Liver (tissue), 9 donors: ENCODE data around the gene NUDT15. TPM values are rescaled to one million over a fixed set of nuclear protein-coding genes. Genes with fewer than 3 reads are reported as not detected.

Source experiments
- DNase-seq: peaks from one replicate; pipeline ENCODE4 v3.0.0-alpha.2; 2017; ENCODE audit warnings: low spot score
- H3K27ac ChIP-seq, 2 donors: one replicate each; pipeline ENCODE4 v1.7.0; 2013; ENCODE audit warnings: inconsistent platforms in 2 of 2, low read length in 2 of 2, control low read depth in 1 of 2, low read depth in 1 of 2, mild to moderate bottlenecking in 1 of 2
- H3K27me3 ChIP-seq, 4 donors: one replicate each; pipeline versions ENCODE4 v1.6.1 to v1.7.0; 2013; ENCODE audit warnings: low read length in 3 of 4, inconsistent platforms in 1 of 4, mild to moderate bottlenecking in 1 of 4, moderate library complexity in 1 of 4; ENCODE audit not compliant: control insufficient read depth in 4 of 4, insufficient read depth in 4 of 4
- H3K36me3 ChIP-seq, 4 donors: one replicate each; pipeline versions ENCODE4 v1.6.1 to v1.7.0; 2013; ENCODE audit warnings: low read length in 3 of 4, mild to moderate bottlenecking in 3 of 4, low read depth in 1 of 4, moderate library complexity in 1 of 4; ENCODE audit not compliant: control insufficient read depth in 4 of 4, insufficient read depth in 3 of 4
- H3K4me1 ChIP-seq, 4 donors: one replicate each; pipeline versions ENCODE4 v1.6.1 to v1.7.0; 2013; ENCODE audit warnings: low read length in 3 of 4, mild to moderate bottlenecking in 3 of 4, moderate library complexity in 1 of 4; ENCODE audit not compliant: control insufficient read depth in 4 of 4, insufficient read depth in 4 of 4
- H3K4me3 ChIP-seq, 3 donors: one replicate each; pipeline versions ENCODE4 v1.6.1 to v1.7.0; 2013; ENCODE audit warnings: low read length in 3 of 3, control low read depth in 1 of 3, low read depth in 1 of 3, mild to moderate bottlenecking in 1 of 3
- H3K9ac ChIP-seq, 2 donors: one replicate each; pipeline ENCODE4 v1.7.0; 2013; ENCODE audit warnings: low read length in 2 of 2, mild to moderate bottlenecking in 2 of 2, moderate library complexity in 2 of 2, control low read depth in 1 of 2, low read depth in 1 of 2
- H3K9me3 ChIP-seq, 4 donors: one replicate each; pipeline versions ENCODE4 v1.6.1 to v1.7.0; 2013; ENCODE audit warnings: low read length in 3 of 4; ENCODE audit not compliant: control insufficient read depth in 4 of 4
- EGR1 ChIP-seq, 2 donors: IDR thresholded peaks; 2 replicates each; pipeline ENCODE4 v1.6.1; 2016 to 2018; ENCODE audit warnings: antibody characterized with exemption in 2 of 2, low read depth in 2 of 2
- FOXA1 ChIP-seq: IDR thresholded peaks from 2 replicates; pipeline ENCODE4 v1.6.1; 2016; ENCODE audit warnings: antibody characterized with exemption
- FOXA2 ChIP-seq: IDR thresholded peaks from 2 replicates; pipeline ENCODE4 v1.6.1; 2016; ENCODE audit warnings: antibody characterized with exemption
- GABPA ChIP-seq, 2 donors: IDR thresholded peaks in 1 of 2; conservative IDR thresholded peaks in 1 of 2; 2 replicates each; pipeline ENCODE4 v1.6.1; 2016; ENCODE audit warnings: antibody characterized with exemption in 2 of 2, mild to moderate bottlenecking in 1 of 2, moderate library complexity in 1 of 2
- HNF4A ChIP-seq, 2 donors: conservative IDR thresholded peaks; 2 replicates each; pipeline ENCODE4 v1.6.1; 2016; ENCODE audit warnings: antibody characterized with exemption in 2 of 2, mild to moderate bottlenecking in 2 of 2
- HNF4G ChIP-seq: IDR thresholded peaks from 2 replicates; pipeline ENCODE4 v1.6.1; 2016; ENCODE audit warnings: antibody characterized with exemption
- JUND ChIP-seq, 2 donors: IDR thresholded peaks; 2 replicates each; pipeline ENCODE4 v1.6.1; 2016; ENCODE audit warnings: antibody characterized with exemption in 2 of 2
- NR2F2 ChIP-seq: IDR thresholded peaks from 2 replicates; pipeline ENCODE4 v1.6.1; 2016; ENCODE audit warnings: antibody characterized with exemption
- RAD21 ChIP-seq, 2 donors: IDR thresholded peaks; 2 replicates each; pipeline ENCODE4 v1.6.1; 2016; ENCODE audit warnings: antibody characterized with exemption in 2 of 2, mild to moderate bottlenecking in 2 of 2
- RXRA ChIP-seq, 2 donors: IDR thresholded peaks; 2 replicates each; pipeline ENCODE4 v1.6.1; 2017 to 2018; ENCODE audit warnings: antibody characterized with exemption in 2 of 2, mild to moderate bottlenecking in 1 of 2
- SP1 ChIP-seq: IDR thresholded peaks from 2 replicates; pipeline ENCODE4 v1.6.1; 2018; ENCODE audit warnings: antibody characterized with exemption, mild to moderate bottlenecking
- TAF1 ChIP-seq: conservative IDR thresholded peaks from 2 replicates; pipeline ENCODE4 v1.6.1; 2016; ENCODE audit warnings: antibody characterized with exemption, mild to moderate bottlenecking
- YY1 ChIP-seq: IDR thresholded peaks from 2 replicates; pipeline ENCODE4 v1.6.1; 2016; ENCODE audit warnings: antibody characterized with exemption, mild to moderate bottlenecking
- WGBS: extraction: QIAGEN DNeasy Blood & Tissue Kit; methylation state at CpG from one replicate; pipeline ENCODE4 v1.1.7; 2013; 5-methylcytosine and 5-hydroxymethylcytosine counted together
- polyA plus RNA-seq, 2 donors: library from polyadenylated mRNA; stranded (reverse) in 1 of 2; unstranded in 1 of 2; fragments of 200-250 nt in 1 of 2; fragments of >200 nt in 1 of 2; fragmentation: Nextera tagmentation in 1 of 2; extraction: Ambion mirVana in 1 of 2; gene quantifications; one replicate each; pipeline versions ENCODE4 v1.2.1 to v1.2.3, GENCODE V29; 2013 to 2015
- total RNA-seq, 2 donors: library from RNA; depleted of rRNA; stranded (reverse); fragments of >200 nt; gene quantifications; one replicate each; pipeline ENCODE4 v1.2.3, GENCODE V29; 2014
- TF ChIP-seq, protein P1 (sequence below): IDR thresholded peaks from 2 replicates; pipeline ENCODE4 v1.6.1; 2016; ENCODE audit warnings: antibody characterized with exemption
- TF ChIP-seq, protein P2 (sequence below): IDR thresholded peaks from 2 replicates; pipeline ENCODE4 v1.6.1; 2016; ENCODE audit warnings: antibody characterized with exemption
- TF ChIP-seq, protein P3 (sequence below): fragments of 150-350 bp; IDR thresholded peaks from 2 replicates; pipeline ENCODE4 v1.5.1; 2017; ENCODE audit warnings: improper control_type of control experiment, low read depth, low read length; ENCODE audit not compliant: missing input control
- TF ChIP-seq, protein P4 (sequence below): IDR thresholded peaks from 2 replicates; pipeline ENCODE4 v1.6.1; 2016; ENCODE audit warnings: antibody characterized with exemption, mild to moderate bottlenecking
- TF ChIP-seq, protein P5 (sequence below): IDR thresholded peaks from 2 replicates; pipeline ENCODE4 v1.6.1; 2016; ENCODE audit warnings: antibody characterized with exemption
- donor health status: healthy.
- donor health status: healthy.
- donor health status: healthy.
- donor health status: healthy.
- donor health status: healthy.

NUDT15 gene
- total and polyA plus RNA-seq, 4 donors: 6.0 to 7.7 (median 6.9) TPM

DNA sequence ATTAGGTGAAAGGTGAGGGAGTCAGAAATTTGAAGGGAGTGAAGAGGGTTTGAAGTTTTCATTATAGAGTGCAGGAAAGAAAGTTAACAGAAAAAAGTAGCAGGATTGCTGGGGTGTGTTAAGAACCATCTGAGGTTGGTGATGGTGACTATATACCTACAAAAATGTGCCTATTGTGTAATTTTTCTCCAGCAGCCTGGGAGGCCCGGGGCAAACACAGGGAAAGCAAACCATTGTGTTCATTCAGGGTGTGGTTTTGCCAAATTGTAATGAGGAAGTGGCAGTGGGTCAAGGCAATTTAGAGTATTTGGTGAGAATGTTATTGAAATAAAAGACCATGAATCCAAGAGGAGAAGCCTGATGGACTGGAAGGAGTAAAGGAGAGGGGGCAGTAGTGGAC lies 28.2 kb upstream of the NUDT15 start:
- no peak overlapping the region for H3K27ac ChIP-seq
- H3K36me3 ChIP-seq: peaks cover 0 to 3% (median 0%) of the 10 kb centered on the region in 4 donors
- no peak overlapping the region for H3K4me3 ChIP-seq
- no peak for TF ChIP-seq JUND (IDR thresholded peaks at IDR 0.05)
- no peak for TF ChIP-seq EGR1 (IDR thresholded peaks at IDR 0.05; ENCODE audit: low read depth in 2 of 2)
- TF ChIP-seq GABPA (IDR thresholded peaks at IDR 0.05 in 1 of 2, conservative IDR thresholded peaks at IDR 0.05 in 1 of 2): no peak
- TF ChIP-seq HNF4A (conservative IDR thresholded peaks at IDR 0.05): no peak
- TF ChIP-seq TAF1: no peak
- TF ChIP-seq, protein P1, sequence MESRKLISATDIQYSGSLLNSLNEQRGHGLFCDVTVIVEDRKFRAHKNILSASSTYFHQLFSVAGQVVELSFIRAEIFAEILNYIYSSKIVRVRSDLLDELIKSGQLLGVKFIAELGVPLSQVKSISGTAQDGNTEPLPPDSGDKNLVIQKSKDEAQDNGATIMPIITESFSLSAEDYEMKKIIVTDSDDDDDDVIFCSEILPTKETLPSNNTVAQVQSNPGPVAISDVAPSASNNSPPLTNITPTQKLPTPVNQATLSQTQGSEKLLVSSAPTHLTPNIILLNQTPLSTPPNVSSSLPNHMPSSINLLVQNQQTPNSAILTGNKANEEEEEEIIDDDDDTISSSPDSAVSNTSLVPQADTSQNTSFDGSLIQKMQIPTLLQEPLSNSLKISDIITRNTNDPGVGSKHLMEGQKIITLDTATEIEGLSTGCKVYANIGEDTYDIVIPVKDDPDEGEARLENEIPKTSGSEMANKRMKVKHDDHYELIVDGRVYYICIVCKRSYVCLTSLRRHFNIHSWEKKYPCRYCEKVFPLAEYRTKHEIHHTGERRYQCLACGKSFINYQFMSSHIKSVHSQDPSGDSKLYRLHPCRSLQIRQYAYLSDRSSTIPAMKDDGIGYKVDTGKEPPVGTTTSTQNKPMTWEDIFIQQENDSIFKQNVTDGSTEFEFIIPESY: no peak
- no peak for TF ChIP-seq NR2F2
- TF ChIP-seq FOXA1: no peak
- TF ChIP-seq RXRA (IDR thresholded peaks at IDR 0.05): no peak
- no peak for TF ChIP-seq YY1
- TF ChIP-seq, protein P2, sequence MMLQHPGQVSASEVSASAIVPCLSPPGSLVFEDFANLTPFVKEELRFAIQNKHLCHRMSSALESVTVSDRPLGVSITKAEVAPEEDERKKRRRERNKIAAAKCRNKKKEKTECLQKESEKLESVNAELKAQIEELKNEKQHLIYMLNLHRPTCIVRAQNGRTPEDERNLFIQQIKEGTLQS: no peak
- TF ChIP-seq RAD21 (IDR thresholded peaks at IDR 0.05): no peak
- no peak for TF ChIP-seq FOXA2
- TF ChIP-seq, protein P3, sequence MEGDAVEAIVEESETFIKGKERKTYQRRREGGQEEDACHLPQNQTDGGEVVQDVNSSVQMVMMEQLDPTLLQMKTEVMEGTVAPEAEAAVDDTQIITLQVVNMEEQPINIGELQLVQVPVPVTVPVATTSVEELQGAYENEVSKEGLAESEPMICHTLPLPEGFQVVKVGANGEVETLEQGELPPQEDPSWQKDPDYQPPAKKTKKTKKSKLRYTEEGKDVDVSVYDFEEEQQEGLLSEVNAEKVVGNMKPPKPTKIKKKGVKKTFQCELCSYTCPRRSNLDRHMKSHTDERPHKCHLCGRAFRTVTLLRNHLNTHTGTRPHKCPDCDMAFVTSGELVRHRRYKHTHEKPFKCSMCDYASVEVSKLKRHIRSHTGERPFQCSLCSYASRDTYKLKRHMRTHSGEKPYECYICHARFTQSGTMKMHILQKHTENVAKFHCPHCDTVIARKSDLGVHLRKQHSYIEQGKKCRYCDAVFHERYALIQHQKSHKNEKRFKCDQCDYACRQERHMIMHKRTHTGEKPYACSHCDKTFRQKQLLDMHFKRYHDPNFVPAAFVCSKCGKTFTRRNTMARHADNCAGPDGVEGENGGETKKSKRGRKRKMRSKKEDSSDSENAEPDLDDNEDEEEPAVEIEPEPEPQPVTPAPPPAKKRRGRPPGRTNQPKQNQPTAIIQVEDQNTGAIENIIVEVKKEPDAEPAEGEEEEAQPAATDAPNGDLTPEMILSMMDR: no peak
- TF ChIP-seq, protein P4, sequence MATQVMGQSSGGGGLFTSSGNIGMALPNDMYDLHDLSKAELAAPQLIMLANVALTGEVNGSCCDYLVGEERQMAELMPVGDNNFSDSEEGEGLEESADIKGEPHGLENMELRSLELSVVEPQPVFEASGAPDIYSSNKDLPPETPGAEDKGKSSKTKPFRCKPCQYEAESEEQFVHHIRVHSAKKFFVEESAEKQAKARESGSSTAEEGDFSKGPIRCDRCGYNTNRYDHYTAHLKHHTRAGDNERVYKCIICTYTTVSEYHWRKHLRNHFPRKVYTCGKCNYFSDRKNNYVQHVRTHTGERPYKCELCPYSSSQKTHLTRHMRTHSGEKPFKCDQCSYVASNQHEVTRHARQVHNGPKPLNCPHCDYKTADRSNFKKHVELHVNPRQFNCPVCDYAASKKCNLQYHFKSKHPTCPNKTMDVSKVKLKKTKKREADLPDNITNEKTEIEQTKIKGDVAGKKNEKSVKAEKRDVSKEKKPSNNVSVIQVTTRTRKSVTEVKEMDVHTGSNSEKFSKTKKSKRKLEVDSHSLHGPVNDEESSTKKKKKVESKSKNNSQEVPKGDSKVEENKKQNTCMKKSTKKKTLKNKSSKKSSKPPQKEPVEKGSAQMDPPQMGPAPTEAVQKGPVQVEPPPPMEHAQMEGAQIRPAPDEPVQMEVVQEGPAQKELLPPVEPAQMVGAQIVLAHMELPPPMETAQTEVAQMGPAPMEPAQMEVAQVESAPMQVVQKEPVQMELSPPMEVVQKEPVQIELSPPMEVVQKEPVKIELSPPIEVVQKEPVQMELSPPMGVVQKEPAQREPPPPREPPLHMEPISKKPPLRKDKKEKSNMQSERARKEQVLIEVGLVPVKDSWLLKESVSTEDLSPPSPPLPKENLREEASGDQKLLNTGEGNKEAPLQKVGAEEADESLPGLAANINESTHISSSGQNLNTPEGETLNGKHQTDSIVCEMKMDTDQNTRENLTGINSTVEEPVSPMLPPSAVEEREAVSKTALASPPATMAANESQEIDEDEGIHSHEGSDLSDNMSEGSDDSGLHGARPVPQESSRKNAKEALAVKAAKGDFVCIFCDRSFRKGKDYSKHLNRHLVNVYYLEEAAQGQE: no peak
- no peak for TF ChIP-seq HNF4G
- TF ChIP-seq, protein P5, sequence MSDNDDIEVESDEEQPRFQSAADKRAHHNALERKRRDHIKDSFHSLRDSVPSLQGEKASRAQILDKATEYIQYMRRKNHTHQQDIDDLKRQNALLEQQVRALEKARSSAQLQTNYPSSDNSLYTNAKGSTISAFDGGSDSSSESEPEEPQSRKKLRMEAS: no peak
- no peak for TF ChIP-seq SP1
- no peaks in the 10 kb centered on the region for H3K4me1 ChIP-seq
- 59% methylated on average over 1 of the region's 1 CpG for WGBS
- H3K9ac ChIP-seq: no peak overlapping the region
- DNase-seq: no peak
- H3K9me3 ChIP-seq: no peaks in the 10 kb centered on the region
- H3K27me3 ChIP-seq: no peaks in the 10 kb centered on the region
